ENCODE measurements around the gene TRA2B.

Gene TRA2B

GRCh38 chr3:185959609-185960521 lies 22.1 kb upstream of the TRA2B start:
- no peak for DNase-seq
- TF ChIP-seq, protein P1, sequence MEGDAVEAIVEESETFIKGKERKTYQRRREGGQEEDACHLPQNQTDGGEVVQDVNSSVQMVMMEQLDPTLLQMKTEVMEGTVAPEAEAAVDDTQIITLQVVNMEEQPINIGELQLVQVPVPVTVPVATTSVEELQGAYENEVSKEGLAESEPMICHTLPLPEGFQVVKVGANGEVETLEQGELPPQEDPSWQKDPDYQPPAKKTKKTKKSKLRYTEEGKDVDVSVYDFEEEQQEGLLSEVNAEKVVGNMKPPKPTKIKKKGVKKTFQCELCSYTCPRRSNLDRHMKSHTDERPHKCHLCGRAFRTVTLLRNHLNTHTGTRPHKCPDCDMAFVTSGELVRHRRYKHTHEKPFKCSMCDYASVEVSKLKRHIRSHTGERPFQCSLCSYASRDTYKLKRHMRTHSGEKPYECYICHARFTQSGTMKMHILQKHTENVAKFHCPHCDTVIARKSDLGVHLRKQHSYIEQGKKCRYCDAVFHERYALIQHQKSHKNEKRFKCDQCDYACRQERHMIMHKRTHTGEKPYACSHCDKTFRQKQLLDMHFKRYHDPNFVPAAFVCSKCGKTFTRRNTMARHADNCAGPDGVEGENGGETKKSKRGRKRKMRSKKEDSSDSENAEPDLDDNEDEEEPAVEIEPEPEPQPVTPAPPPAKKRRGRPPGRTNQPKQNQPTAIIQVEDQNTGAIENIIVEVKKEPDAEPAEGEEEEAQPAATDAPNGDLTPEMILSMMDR (IDR thresholded peaks at IDR 0.05; ENCODE audit: low read depth, low read length): no peak
- Histone ChIP-seq H3K4me1 (no peaks in the 10 kb centered on the region), H3K27me3 (no peaks in the 10 kb centered on the region; the same call in 1 of the 2 replicates), H3K9me3 (no peaks in the 10 kb centered on the region), H3K4me3 (ENCODE audit: low read depth, low read length) (no peak overlapping the region), H3K36me3 (no peaks in the 10 kb centered on the region)

DNA sequence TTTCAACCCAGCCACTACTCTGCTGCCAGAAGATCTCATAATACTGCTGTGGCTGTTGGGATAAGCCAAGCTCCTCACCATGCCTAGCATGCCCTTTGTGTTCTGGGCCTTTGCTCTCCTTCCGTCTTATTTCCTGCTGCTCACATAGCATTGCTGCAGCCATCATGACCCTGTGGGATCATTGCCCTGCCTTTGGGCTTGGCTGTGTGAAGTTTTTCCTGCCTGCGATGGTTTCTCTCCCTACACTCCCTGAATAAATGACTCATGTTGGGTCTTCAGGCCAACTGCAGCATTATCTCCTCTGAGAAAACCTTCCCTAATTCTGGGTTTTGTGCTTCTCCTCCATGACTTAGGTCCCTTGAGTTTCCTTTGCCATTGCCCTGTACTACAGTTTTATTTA lies 20.8 kb upstream of the TRA2B start:
- H3K4me1 ChIP-seq: no peaks in the 10 kb centered on the region
- H3K27me3 ChIP-seq: no peaks in the 10 kb centered on the region; the same call in 1 of the 2 replicates
- H3K9me3 ChIP-seq: no peaks in the 10 kb centered on the region
- no peak for DNase-seq
- no peaks in the 10 kb centered on the region for H3K36me3 ChIP-seq
- TF ChIP-seq, protein P1 (IDR thresholded peaks at IDR 0.05; ENCODE audit: low read depth, low read length): no peak
- no peak overlapping the region for H3K4me3 ChIP-seq (ENCODE audit: low read depth, low read length)

DNA sequence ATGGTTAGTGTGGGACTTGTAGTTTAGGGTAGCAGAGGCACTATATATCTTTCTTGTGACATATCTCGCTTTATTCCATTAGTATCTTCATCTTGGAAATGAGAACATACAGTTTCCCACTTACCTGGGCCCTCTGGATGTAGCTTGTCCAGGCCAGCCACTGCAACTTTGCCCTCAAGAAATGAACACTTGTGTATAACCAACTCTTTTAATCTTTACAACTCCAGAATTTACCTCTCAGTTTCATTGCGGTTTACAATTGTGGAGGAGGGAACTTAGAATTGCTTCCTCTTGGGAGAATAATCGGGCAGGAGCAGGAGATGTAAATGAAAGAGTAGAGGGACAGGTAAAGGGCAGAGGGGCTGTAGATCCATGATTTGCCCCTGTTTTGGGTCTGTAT lies 18.4 kb upstream of the TRA2B start:
- Histone ChIP-seq H3K4me1 (no peaks in the 10 kb centered on the region), H3K27me3 (no peaks in the 10 kb centered on the region), H3K4me3 (ENCODE audit: low read depth, low read length) (no peak overlapping the region), H3K9me3 (no peaks in the 10 kb centered on the region), H3K36me3 (no peaks in the 10 kb centered on the region)
- no peak for DNase-seq
- TF ChIP-seq, protein P1 (IDR thresholded peaks at IDR 0.05; ENCODE audit: low read depth, low read length): no peak

DNA sequence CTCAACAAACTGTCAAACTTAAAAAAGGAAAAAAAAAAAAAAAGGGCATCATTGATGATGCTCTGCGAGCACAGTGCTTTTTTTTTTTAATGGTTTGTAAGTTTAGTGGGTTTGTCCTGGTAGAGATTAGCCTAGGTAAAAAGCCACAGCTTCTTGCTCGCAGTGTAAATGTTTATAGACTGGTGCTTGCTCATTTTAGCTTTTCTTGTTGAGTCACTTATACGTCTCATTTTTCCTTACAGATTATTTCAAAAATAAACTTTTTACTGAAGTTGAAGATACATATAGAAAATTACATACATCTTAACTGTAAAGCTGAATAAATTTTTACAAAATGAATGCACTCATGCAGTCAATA lies 16.5 kb upstream of the TRA2B start:
- no peaks in the 10 kb centered on the region for H3K9me3 ChIP-seq
- no peaks in the 10 kb centered on the region for H3K4me1 ChIP-seq
- DNase-seq: no peak
- no peak overlapping the region for H3K4me3 ChIP-seq (ENCODE audit: low read depth, low read length)
- no peaks in the 10 kb centered on the region for H3K27me3 ChIP-seq
- no peaks in the 10 kb centered on the region for H3K36me3 ChIP-seq
- TF ChIP-seq, protein P1 (IDR thresholded peaks at IDR 0.05; ENCODE audit: low read depth, low read length): no peak

- Histone ChIP-seq H3K9me3 (no peaks in the 10 kb centered on the region), H3K27me3 (no peaks in the 10 kb centered on the region), H3K4me1 (no peaks in the 10 kb centered on the region), H3K4me3 (ENCODE audit: low read depth, low read length) (no peak overlapping the region), H3K36me3 (no peaks in the 10 kb centered on the region)
- no peak for DNase-seq
- TF ChIP-seq, protein P1 (IDR thresholded peaks at IDR 0.05; ENCODE audit: low read depth, low read length): no peak
Measured at GRCh38 chr3:185950728-185951127, 12.9 kb upstream of the TRA2B start.

DNA sequence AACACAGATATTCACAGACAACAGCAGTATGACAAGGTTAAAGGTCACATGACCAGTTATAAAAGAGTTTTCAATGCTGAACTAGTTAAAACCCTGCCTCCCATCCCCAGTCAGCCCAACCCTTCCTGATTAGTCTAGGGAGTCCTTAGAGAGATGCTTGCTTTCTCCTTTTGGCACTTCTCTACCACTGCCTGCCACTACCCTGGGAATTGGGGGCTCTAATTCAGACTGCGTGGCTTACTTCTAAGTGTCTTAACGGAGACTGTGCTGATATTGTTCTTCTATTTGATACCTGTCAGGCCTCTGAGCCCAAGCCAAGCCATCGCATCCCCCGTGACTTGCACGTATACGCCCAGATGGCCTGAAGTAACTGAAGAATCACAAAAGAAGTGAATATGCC lies 11.7 kb upstream of the TRA2B start:
- TF ChIP-seq, protein P1 (IDR thresholded peaks at IDR 0.05; ENCODE audit: low read depth, low read length): no peak
- Histone ChIP-seq H3K4me1 (no peaks in the 10 kb centered on the region), H3K27me3 (no peaks in the 10 kb centered on the region), H3K9me3 (no peaks in the 10 kb centered on the region), H3K36me3 (no peaks in the 10 kb centered on the region), H3K4me3 (ENCODE audit: low read depth, low read length) (no peak overlapping the region)
- no peak for DNase-seq

All from BE2C (cell line).